Stimulated activated naive CD8-positive, alpha-beta T cell treated with anti-CD3 and anti-CD28 coated beads, Interleukin-15, Interleukin-2, amounts not matched to agents 100 ng/mL and 50 ng/mL, for 24 hours (primary cell): ENCODE results near the gene GRN.
A peak's percentile ranks its signal among the peaks of the same experiment; 100 is the strongest.
"Not testable (repeated sequence)": the region's sequence is repeated elsewhere in the genome, so short reads cannot be mapped to it uniquely, and the experiment has no call there.

ENCODE experiments used
- H3K27ac Mint-ChIP-seq: one replicate; pipeline ENCODE4 v1.8.0; 2021; ENCODE audit warnings: mild to moderate bottlenecking, mixed read lengths
- H3K27me3 Mint-ChIP-seq: one replicate; pipeline ENCODE4 v1.8.0; 2021; ENCODE audit warnings: mixed read lengths
- H3K36me3 Mint-ChIP-seq: one replicate; pipeline ENCODE4 v1.8.0; 2021; ENCODE audit warnings: low read depth, mixed read lengths
- H3K4me1 Mint-ChIP-seq: one replicate; pipeline ENCODE4 v1.8.0; 2021; ENCODE audit warnings: low read depth, mixed read lengths
- H3K4me3 Mint-ChIP-seq: one replicate; pipeline ENCODE4 v1.8.0; 2021; ENCODE audit warnings: mild to moderate bottlenecking, mixed read lengths
- H3K9me3 Mint-ChIP-seq: one replicate; pipeline ENCODE4 v1.8.0; 2021; ENCODE audit warnings: mixed read lengths

Gene GRN

GRCh38 chr17:44360144-44360533 lies 15.0 kb downstream of the GRN start:
- H3K4me1 Mint-ChIP-seq: no peaks in the 10 kb centered on the region
- no peak overlapping the region for H3K27ac Mint-ChIP-seq

GRCh38 chr17:44360826-44361225 lies 15.7 kb downstream of the GRN start:
- peaks cover 20% of the 10 kb centered on the region for H3K27me3 Mint-ChIP-seq
- H3K27ac Mint-ChIP-seq: no peak overlapping the region
- no peaks in the 10 kb centered on the region for H3K4me1 Mint-ChIP-seq
- no peaks in the 10 kb centered on the region for H3K36me3 Mint-ChIP-seq
- H3K9me3 Mint-ChIP-seq: no peaks in the 10 kb centered on the region
- H3K4me3 Mint-ChIP-seq: no peak overlapping the region

More at GRCh38 chr17:44360144-44360533, 15.0 kb downstream of the GRN start:
- H3K27me3 Mint-ChIP-seq: peaks cover 15% of the 10 kb centered on the region
- H3K9me3 Mint-ChIP-seq: no peaks in the 10 kb centered on the region
- H3K36me3 Mint-ChIP-seq: no peaks in the 10 kb centered on the region
- no peak overlapping the region for H3K4me3 Mint-ChIP-seq

GRCh38 chr17:44361292-44362260 lies 16.5 kb downstream of the GRN start:
- no peaks in the 10 kb centered on the region for H3K9me3 Mint-ChIP-seq
- no peak overlapping the region for H3K4me3 Mint-ChIP-seq
- peaks cover 27% of the 10 kb centered on the region for H3K27me3 Mint-ChIP-seq
- no peaks in the 10 kb centered on the region for H3K4me1 Mint-ChIP-seq
- no peaks in the 10 kb centered on the region for H3K36me3 Mint-ChIP-seq
- no peak overlapping the region for H3K27ac Mint-ChIP-seq

GRCh38 chr17:44362459-44362948 lies 17.4 kb downstream of the GRN start:
- no peak overlapping the region for H3K27ac Mint-ChIP-seq
- H3K27me3 Mint-ChIP-seq: peaks cover 35% of the 10 kb centered on the region
- H3K4me3 Mint-ChIP-seq: no peak overlapping the region
- H3K4me1 Mint-ChIP-seq: no peaks in the 10 kb centered on the region
- H3K36me3 Mint-ChIP-seq: no peaks in the 10 kb centered on the region
- H3K9me3 Mint-ChIP-seq: no peaks in the 10 kb centered on the region

GRCh38 chr17:44362949-44363612 lies 18.0 kb downstream of the GRN start:
- Mint-ChIP-seq H3K27me3 (peaks cover 38% of the 10 kb centered on the region), H3K4me1 (no peaks in the 10 kb centered on the region), H3K9me3 (no peaks in the 10 kb centered on the region), H3K4me3 (peak overlapping the region; percentile 62), H3K27ac (no peak overlapping the region), H3K36me3 (no peaks in the 10 kb centered on the region)

GRCh38 chr17:44363613-44364159 lies 18.6 kb downstream of the GRN start, which contains the start of gene FAM171A2:
Gene FAM171A2, minus strand, starts transcription at chr17:44363853. Its CDS starts 139 bp downstream, at chr17:44363714.
- Mint-ChIP-seq H3K4me3 (peak within 1 kb of the TSS; percentile 62), H3K27ac (no peak within 1 kb of the TSS), H3K9me3 (no peaks in the 10 kb centered on the region), H3K27me3 (peaks cover 38% of the 10 kb centered on the region), H3K36me3 (no peaks in the 10 kb centered on the region), H3K4me1 (no peaks in the 10 kb centered on the region)

GRCh38 chr17:44365051-44365450 lies 19.9 kb downstream of the GRN start:
- H3K36me3 Mint-ChIP-seq, H3K9me3 Mint-ChIP-seq, H3K4me3 Mint-ChIP-seq, H3K27ac Mint-ChIP-seq, H3K4me1 Mint-ChIP-seq: not testable (repeated sequence)
- peaks cover 45% of the 10 kb centered on the region for H3K27me3 Mint-ChIP-seq

- Mint-ChIP-seq H3K27ac (no peak overlapping the region), H3K27me3 (peaks cover 49% of the 10 kb centered on the region), H3K9me3 (no peaks in the 10 kb centered on the region), H3K36me3 (no peaks in the 10 kb centered on the region), H3K4me3 (no peak overlapping the region), H3K4me1 (no peaks in the 10 kb centered on the region)
These were observed 22.3 kb downstream of the GRN start for GRCh38 chr17:44367231-44367979.

GRCh38 chr17:44368391-44369243 lies 23.5 kb downstream of the GRN start:
- not testable (repeated sequence) for H3K4me1 Mint-ChIP-seq, H3K27ac Mint-ChIP-seq, H3K4me3 Mint-ChIP-seq, H3K9me3 Mint-ChIP-seq, H3K36me3 Mint-ChIP-seq
- H3K27me3 Mint-ChIP-seq: peaks cover 49% of the 10 kb centered on the region

- H3K4me3 Mint-ChIP-seq: peak overlapping the region; percentile 64
- H3K27me3 Mint-ChIP-seq: peaks cover 49% of the 10 kb centered on the region
- not testable (repeated sequence) for H3K9me3 Mint-ChIP-seq, H3K4me1 Mint-ChIP-seq, H3K27ac Mint-ChIP-seq, H3K36me3 Mint-ChIP-seq
These were observed 24.4 kb downstream of the GRN start for GRCh38 chr17:44369414-44370023.

- no peaks in the 10 kb centered on the region for H3K36me3 Mint-ChIP-seq
- H3K27me3 Mint-ChIP-seq: peaks cover 30% of the 10 kb centered on the region
These were observed 26.9 kb downstream of the GRN start for GRCh38 chr17:44372036-44372435.

GRCh38 chr17:44374306-44375195 lies 29.4 kb downstream of the GRN start:
- Mint-ChIP-seq H3K36me3 (no peaks in the 10 kb centered on the region), H3K9me3 (no peaks in the 10 kb centered on the region), H3K4me3 (no peak overlapping the region), H3K27ac (no peak overlapping the region), H3K27me3 (peaks cover 18% of the 10 kb centered on the region), H3K4me1 (no peaks in the 10 kb centered on the region)

More at GRCh38 chr17:44372036-44372435, 26.9 kb downstream of the GRN start:
- H3K4me3 Mint-ChIP-seq: no peak overlapping the region
- no peak overlapping the region for H3K27ac Mint-ChIP-seq
- no peaks in the 10 kb centered on the region for H3K4me1 Mint-ChIP-seq
- H3K9me3 Mint-ChIP-seq: no peaks in the 10 kb centered on the region
